GM23338 (cell line): ENCODE results near the gene VPS26C.

ENCODE experiments used
- CREB1 ChIP-seq: fragments of 250-450 bp; sonication (Bioruptor Pico); IDR thresholded peaks from 2 replicates; pipeline ENCODE4 v1.5.0; 2020; ENCODE audit warnings: low read depth, mild to moderate bottlenecking, moderate library complexity
- EZH2 ChIP-seq: fragments of 200-600 bp; sonication (generic); IDR thresholded peaks from one replicate; pipeline ENCODE4 v1.8.0; 2017; ENCODE audit warnings: antibody characterized with exemption, mild to moderate bottlenecking, low read depth; ENCODE audit not compliant: unreplicated experiment
- EZH2phosphoT487 ChIP-seq: fragments of 200-600 bp; sonication (generic); IDR thresholded peaks from one replicate; pipeline ENCODE4 v1.8.1; 2018; ENCODE audit warnings: antibody characterized with exemption; ENCODE audit not compliant: unreplicated experiment
- JUNB ChIP-seq: IDR thresholded peaks from one replicate; pipeline ENCODE4 v1.6.1; 2016; ENCODE audit warnings: antibody characterized with exemption; ENCODE audit not compliant: unreplicated experiment
- NANOG ChIP-seq: IDR thresholded peaks from 2 replicates; pipeline ENCODE4 v1.6.1; 2016; ENCODE audit warnings: antibody characterized with exemption, borderline replicate concordance
- POLR2AphosphoS5 ChIP-seq: IDR thresholded peaks from 2 replicates; pipeline ENCODE4 v1.6.1; 2016; ENCODE audit warnings: antibody characterized with exemption, low read depth
- STAT1 ChIP-seq: IDR thresholded peaks from one replicate; pipeline ENCODE4 v1.6.1; 2016; ENCODE audit warnings: antibody characterized with exemption; ENCODE audit not compliant: unreplicated experiment
- ZNF114 ChIP-seq: fragments of 250-450 bp; sonication (Bioruptor Pico); IDR thresholded peaks from 2 replicates; pipeline ENCODE4 v1.5.0; 2020; ENCODE audit warnings: mild to moderate bottlenecking, moderate library complexity
- ZNF331 ChIP-seq: fragments of 250-450 bp; sonication (Bioruptor Pico); IDR thresholded peaks from 2 replicates; pipeline ENCODE4 v1.5.0; 2020; ENCODE audit warnings: low read depth, mild to moderate bottlenecking, moderate library complexity
- TF ChIP-seq, protein P1 (sequence below): IDR thresholded peaks from one replicate; pipeline ENCODE4 v1.6.1; 2018; ENCODE audit warnings: antibody characterized with exemption; ENCODE audit not compliant: unreplicated experiment
- TF ChIP-seq, protein P2 (sequence below), 2 experiments: fragments of 200-600 bp in 1 of 2; sonication (generic) in 1 of 2; conservative IDR thresholded peaks; 2 replicates each; pipeline versions ENCODE4 v1.5.1 to v1.6.1; 2016 to 2017; ENCODE audit warnings: antibody characterized with exemption in 2 of 2, low read depth in 2 of 2, mild to moderate bottlenecking in 2 of 2, moderate library complexity in 1 of 2
- TF ChIP-seq, protein P3 (sequence below): fragments of 250-450 bp; sonication (Bioruptor Pico); IDR thresholded peaks from 2 replicates; pipeline ENCODE4 v1.5.0; 2020; ENCODE audit warnings: mild to moderate bottlenecking, moderate library complexity
- TF ChIP-seq, protein P4 (sequence below): IDR thresholded peaks from 2 replicates; pipeline ENCODE4 v1.6.1; 2016; ENCODE audit warnings: antibody characterized with exemption

DNA sequence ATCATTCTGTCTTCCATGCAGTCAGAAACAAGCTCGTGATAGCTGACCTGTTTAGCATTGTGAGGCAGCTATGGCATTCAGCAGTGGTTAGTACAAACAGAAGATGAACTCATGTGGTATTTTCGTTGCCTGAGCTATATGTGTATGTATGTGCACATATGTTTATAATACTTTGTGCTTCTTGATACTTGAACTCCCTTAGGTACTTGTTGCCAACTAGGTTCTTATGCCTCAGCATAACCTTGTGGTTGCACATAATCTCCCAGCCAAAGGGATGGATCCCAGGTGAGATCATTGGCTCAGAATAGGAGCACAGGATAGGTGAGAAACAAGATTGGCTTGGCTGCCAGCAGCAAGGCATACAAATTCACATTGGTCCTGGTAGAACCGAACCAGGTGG lies 86.1 kb downstream of the VPS26C start:
- no peak for TF ChIP-seq POLR2AphosphoS5
- TF ChIP-seq, protein P1, sequence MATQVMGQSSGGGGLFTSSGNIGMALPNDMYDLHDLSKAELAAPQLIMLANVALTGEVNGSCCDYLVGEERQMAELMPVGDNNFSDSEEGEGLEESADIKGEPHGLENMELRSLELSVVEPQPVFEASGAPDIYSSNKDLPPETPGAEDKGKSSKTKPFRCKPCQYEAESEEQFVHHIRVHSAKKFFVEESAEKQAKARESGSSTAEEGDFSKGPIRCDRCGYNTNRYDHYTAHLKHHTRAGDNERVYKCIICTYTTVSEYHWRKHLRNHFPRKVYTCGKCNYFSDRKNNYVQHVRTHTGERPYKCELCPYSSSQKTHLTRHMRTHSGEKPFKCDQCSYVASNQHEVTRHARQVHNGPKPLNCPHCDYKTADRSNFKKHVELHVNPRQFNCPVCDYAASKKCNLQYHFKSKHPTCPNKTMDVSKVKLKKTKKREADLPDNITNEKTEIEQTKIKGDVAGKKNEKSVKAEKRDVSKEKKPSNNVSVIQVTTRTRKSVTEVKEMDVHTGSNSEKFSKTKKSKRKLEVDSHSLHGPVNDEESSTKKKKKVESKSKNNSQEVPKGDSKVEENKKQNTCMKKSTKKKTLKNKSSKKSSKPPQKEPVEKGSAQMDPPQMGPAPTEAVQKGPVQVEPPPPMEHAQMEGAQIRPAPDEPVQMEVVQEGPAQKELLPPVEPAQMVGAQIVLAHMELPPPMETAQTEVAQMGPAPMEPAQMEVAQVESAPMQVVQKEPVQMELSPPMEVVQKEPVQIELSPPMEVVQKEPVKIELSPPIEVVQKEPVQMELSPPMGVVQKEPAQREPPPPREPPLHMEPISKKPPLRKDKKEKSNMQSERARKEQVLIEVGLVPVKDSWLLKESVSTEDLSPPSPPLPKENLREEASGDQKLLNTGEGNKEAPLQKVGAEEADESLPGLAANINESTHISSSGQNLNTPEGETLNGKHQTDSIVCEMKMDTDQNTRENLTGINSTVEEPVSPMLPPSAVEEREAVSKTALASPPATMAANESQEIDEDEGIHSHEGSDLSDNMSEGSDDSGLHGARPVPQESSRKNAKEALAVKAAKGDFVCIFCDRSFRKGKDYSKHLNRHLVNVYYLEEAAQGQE = no peak
- TF ChIP-seq, protein P2, sequence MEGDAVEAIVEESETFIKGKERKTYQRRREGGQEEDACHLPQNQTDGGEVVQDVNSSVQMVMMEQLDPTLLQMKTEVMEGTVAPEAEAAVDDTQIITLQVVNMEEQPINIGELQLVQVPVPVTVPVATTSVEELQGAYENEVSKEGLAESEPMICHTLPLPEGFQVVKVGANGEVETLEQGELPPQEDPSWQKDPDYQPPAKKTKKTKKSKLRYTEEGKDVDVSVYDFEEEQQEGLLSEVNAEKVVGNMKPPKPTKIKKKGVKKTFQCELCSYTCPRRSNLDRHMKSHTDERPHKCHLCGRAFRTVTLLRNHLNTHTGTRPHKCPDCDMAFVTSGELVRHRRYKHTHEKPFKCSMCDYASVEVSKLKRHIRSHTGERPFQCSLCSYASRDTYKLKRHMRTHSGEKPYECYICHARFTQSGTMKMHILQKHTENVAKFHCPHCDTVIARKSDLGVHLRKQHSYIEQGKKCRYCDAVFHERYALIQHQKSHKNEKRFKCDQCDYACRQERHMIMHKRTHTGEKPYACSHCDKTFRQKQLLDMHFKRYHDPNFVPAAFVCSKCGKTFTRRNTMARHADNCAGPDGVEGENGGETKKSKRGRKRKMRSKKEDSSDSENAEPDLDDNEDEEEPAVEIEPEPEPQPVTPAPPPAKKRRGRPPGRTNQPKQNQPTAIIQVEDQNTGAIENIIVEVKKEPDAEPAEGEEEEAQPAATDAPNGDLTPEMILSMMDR (conservative IDR thresholded peaks at IDR 0.05; ENCODE audit: low read depth in 2 of 2) = no peak
- no peak for TF ChIP-seq EZH2
- TF ChIP-seq EZH2phosphoT487 = no peak
- TF ChIP-seq JUNB = no peak
- no peak for TF ChIP-seq CREB1 (CRISPR knock-in tag)
- no peak for TF ChIP-seq NANOG
- no peak for TF ChIP-seq ZNF331 (CRISPR knock-in tag)
- TF ChIP-seq, protein P3, sequence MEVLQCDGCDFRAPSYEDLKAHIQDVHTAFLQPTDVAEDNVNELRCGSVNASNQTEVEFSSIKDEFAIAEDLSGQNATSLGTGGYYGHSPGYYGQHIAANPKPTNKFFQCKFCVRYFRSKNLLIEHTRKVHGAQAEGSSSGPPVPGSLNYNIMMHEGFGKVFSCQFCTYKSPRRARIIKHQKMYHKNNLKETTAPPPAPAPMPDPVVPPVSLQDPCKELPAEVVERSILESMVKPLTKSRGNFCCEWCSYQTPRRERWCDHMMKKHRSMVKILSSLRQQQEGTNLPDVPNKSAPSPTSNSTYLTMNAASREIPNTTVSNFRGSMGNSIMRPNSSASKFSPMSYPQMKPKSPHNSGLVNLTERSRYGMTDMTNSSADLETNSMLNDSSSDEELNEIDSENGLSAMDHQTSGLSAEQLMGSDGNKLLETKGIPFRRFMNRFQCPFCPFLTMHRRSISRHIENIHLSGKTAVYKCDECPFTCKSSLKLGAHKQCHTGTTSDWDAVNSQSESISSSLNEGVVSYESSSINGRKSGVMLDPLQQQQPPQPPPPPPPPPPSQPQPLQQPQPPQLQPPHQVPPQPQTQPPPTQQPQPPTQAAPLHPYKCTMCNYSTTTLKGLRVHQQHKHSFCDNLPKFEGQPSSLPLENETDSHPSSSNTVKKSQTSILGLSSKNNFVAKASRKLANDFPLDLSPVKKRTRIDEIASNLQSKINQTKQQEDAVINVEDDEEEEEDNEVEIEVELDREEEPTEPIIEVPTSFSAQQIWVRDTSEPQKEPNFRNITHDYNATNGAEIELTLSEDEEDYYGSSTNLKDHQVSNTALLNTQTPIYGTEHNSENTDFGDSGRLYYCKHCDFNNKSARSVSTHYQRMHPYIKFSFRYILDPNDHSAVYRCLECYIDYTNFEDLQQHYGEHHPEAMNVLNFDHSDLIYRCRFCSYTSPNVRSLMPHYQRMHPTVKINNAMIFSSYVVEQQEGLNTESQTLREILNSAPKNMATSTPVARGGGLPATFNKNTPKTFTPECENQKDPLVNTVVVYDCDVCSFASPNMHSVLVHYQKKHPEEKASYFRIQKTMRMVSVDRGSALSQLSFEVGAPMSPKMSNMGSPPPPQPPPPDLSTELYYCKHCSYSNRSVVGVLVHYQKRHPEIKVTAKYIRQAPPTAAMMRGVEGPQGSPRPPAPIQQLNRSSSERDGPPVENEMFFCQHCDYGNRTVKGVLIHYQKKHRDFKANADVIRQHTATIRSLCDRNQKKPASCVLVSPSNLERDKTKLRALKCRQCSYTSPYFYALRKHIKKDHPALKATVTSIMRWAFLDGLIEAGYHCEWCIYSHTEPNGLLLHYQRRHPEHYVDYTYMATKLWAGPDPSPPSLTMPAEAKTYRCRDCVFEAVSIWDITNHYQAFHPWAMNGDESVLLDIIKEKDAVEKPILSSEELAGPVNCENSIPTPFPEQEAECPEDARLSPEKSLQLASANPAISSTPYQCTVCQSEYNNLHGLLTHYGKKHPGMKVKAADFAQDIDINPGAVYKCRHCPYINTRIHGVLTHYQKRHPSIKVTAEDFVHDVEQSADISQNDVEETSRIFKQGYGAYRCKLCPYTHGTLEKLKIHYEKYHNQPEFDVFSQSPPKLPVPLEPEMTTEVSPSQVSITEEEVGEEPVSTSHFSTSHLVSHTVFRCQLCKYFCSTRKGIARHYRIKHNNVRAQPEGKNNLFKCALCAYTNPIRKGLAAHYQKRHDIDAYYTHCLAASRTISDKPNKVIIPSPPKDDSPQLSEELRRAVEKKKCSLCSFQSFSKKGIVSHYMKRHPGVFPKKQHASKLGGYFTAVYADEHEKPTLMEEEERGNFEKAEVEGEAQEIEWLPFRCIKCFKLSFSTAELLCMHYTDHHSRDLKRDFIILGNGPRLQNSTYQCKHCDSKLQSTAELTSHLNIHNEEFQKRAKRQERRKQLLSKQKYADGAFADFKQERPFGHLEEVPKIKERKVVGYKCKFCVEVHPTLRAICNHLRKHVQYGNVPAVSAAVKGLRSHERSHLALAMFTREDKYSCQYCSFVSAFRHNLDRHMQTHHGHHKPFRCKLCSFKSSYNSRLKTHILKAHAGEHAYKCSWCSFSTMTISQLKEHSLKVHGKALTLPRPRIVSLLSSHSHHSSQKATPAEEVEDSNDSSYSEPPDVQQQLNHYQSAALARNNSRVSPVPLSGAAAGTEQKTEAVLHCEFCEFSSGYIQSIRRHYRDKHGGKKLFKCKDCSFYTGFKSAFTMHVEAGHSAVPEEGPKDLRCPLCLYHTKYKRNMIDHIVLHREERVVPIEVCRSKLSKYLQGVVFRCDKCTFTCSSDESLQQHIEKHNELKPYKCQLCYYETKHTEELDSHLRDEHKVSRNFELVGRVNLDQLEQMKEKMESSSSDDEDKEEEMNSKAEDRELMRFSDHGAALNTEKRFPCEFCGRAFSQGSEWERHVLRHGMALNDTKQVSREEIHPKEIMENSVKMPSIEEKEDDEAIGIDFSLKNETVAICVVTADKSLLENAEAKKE (CRISPR knock-in tag) = no peak
- no peak for TF ChIP-seq ZNF114 (CRISPR knock-in tag)
- TF ChIP-seq, protein P4, sequence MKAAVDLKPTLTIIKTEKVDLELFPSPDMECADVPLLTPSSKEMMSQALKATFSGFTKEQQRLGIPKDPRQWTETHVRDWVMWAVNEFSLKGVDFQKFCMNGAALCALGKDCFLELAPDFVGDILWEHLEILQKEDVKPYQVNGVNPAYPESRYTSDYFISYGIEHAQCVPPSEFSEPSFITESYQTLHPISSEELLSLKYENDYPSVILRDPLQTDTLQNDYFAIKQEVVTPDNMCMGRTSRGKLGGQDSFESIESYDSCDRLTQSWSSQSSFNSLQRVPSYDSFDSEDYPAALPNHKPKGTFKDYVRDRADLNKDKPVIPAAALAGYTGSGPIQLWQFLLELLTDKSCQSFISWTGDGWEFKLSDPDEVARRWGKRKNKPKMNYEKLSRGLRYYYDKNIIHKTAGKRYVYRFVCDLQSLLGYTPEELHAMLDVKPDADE = no peak
- TF ChIP-seq STAT1 = no peak
